CD4-positive, alpha-beta memory T cell (primary cell): ENCODE measurements around the gene ARID5A. TPM values are rescaled to one million over a fixed set of nuclear protein-coding genes. Genes with fewer than 3 reads are reported as not detected.

Source experiments
- CTCF ChIA-PET: fragments of 350-600 bp; sonication (Branson Sonifier 250); formaldehyde crosslinking; loops from one replicate; lab custom pipeline; 2021; ENCODE audit warnings: inconsistent platforms; ENCODE audit not compliant: partially characterized antibody; lab: Charles Lee
- POLR2A ChIA-PET: fragments of 350-600 bp; sonication (Branson Sonifier 250); formaldehyde crosslinking; loops from one replicate; lab custom pipeline; 2021; ENCODE audit not compliant: partially characterized antibody; lab: Charles Lee
- DNase-seq, 5 donors: peaks; one replicate each; pipeline versions ENCODE4 v3.0.0 to v3.0.0-alpha.2; 2020 to 2022; ENCODE audit warnings: mixed read lengths in 1 of 5
- H3K27ac ChIP-seq: one replicate; pipeline ENCODE4 v1.7.0; 2013; ENCODE audit warnings: low read depth, low read length
- H3K27me3 ChIP-seq: 2 replicates; pipeline ENCODE4 v1.7.0; 2013; ENCODE audit warnings: mild to moderate bottlenecking, low read length, moderate library complexity; ENCODE audit not compliant: insufficient read depth
- H3K36me3 ChIP-seq: 2 replicates; pipeline ENCODE4 v1.7.0; 2013; ENCODE audit warnings: mild to moderate bottlenecking, low read length, moderate library complexity; ENCODE audit not compliant: insufficient read depth
- H3K4me1 ChIP-seq: 2 replicates; pipeline ENCODE4 v1.7.0; 2013; ENCODE audit warnings: mild to moderate bottlenecking, low read length, moderate library complexity; ENCODE audit not compliant: insufficient read depth
- H3K4me3 ChIP-seq, 2 donors: one replicate each; pipeline ENCODE4 v1.7.0; 2013; ENCODE audit warnings: low read length in 2 of 2, mild to moderate bottlenecking in 1 of 2
- H3K9me3 ChIP-seq, 2 donors: one replicate each; pipeline ENCODE4 v1.7.0; 2013; ENCODE audit warnings: low read length in 2 of 2, control low read depth in 1 of 2; ENCODE audit not compliant: control insufficient read depth in 1 of 2
- H3K27ac Mint-ChIP-seq, 7 donors: one replicate each; pipeline ENCODE4 v1.8.0; 2020 to 2021; ENCODE audit warnings: mixed read lengths in 7 of 7, mild to moderate bottlenecking in 6 of 7, inconsistent platforms in 3 of 7, moderate library complexity in 3 of 7
- H3K27me3 Mint-ChIP-seq, 2 donors: one replicate each; pipeline ENCODE4 v1.8.0; 2020 to 2021; ENCODE audit warnings: mixed read lengths in 2 of 2
- H3K36me3 Mint-ChIP-seq, 2 donors: one replicate each; pipeline ENCODE4 v1.8.0; 2020 to 2021; ENCODE audit warnings: mixed read lengths in 2 of 2, inconsistent platforms in 1 of 2, mild to moderate bottlenecking in 1 of 2
- H3K4me1 Mint-ChIP-seq, 4 donors: one replicate each; pipeline ENCODE4 v1.8.0; 2020 to 2021; ENCODE audit warnings: mixed read lengths in 4 of 4, mild to moderate bottlenecking in 1 of 4
- H3K4me3 Mint-ChIP-seq, 8 donors: one replicate each; pipeline ENCODE4 v1.8.0; 2020 to 2021; ENCODE audit warnings: mixed read lengths in 8 of 8, mild to moderate bottlenecking in 7 of 8, moderate library complexity in 6 of 8, inconsistent platforms in 3 of 8
- H3K9me3 Mint-ChIP-seq, 8 donors: one replicate each; pipeline ENCODE4 v1.8.0; 2020 to 2021; ENCODE audit warnings: mixed read lengths in 8 of 8, mild to moderate bottlenecking in 5 of 8, inconsistent platforms in 3 of 8, moderate library complexity in 1 of 8
- intact Hi-C: fragments of 100-400 bp; cut with micrococcal nuclease; formaldehyde crosslinking; loops from one replicate; pipeline ENCODE4 v1.15.1; 2023
- polyA plus RNA-seq, 2 donors: library from polyadenylated mRNA; unstranded; fragments of 300-500 nt; fragmentation: Illumina TruSeq; gene quantifications; one replicate each; pipeline ENCODE4 v1.2.3, GENCODE V29; 2021
- total RNA-seq, 2 experiments: library from RNA; stranded (reverse); gene quantifications; one replicate each; pipeline ENCODE4 v1.2.3, GENCODE V29; 2021

The ARID5A gene
- total and polyA plus RNA-seq, 4 experiments from 2014 or later: 31.4 to 83.8 (median 74.8) TPM

GRCh38 chr2:96538487-96539214, 2.1 kb downstream of the ARID5A start:
- H3K9me3 ChIP-seq: no peaks in the 10 kb centered on the region
- intact Hi-C loops: loop anchor here (1.0 to 5.0 kb wide), 6 partner anchors 16 to 424 kb away; partner anchors contain the start of genes DUSP2 and KANSL3
- peaks cover 8% of the 10 kb centered on the region for H3K36me3 ChIP-seq
- H3K27me3 Mint-ChIP-seq: no peaks in the 10 kb centered on the region
- CTCF ChIA-PET: interaction anchor here (1.0 to 15.1 kb wide), 11 partner anchors 9 to 574 kb away, joined by 3 to 169 read pairs (median 6); partner anchors contain the start of genes ANKRD36 and CNNM4
- H3K27ac ChIP-seq: peak overlapping the region; percentile 94
- POLR2A ChIA-PET: interaction anchor here (0.9 to 17.7 kb wide), 34 partner anchors 13 to 574 kb away, joined by 3 to 320 read pairs (median 6); partner anchors contain the start of genes ANKRD36, ANKRD39, CNNM3 and CNNM4
- peak; percentile 92 to 96 (median 93) for DNase-seq
- peak overlapping the region; percentile 98 to 100 (median 99) for H3K27ac Mint-ChIP-seq
- H3K36me3 Mint-ChIP-seq: peaks cover 11 to 43% of the 10 kb centered on the region in 2 donors
- H3K4me3 ChIP-seq: peak overlapping the region; percentile 81 to 97
- peaks cover 0 to 1% (median 0%) of the 10 kb centered on the region in 8 donors for H3K9me3 Mint-ChIP-seq
- peak overlapping the region; percentile 91 to 98 (median 96) for H3K4me3 Mint-ChIP-seq
- H3K27me3 ChIP-seq: no peaks in the 10 kb centered on the region
- peaks cover 28 to 72% (median 49%) of the 10 kb centered on the region in 4 donors for H3K4me1 Mint-ChIP-seq
- peaks cover 60% of the 10 kb centered on the region for H3K4me1 ChIP-seq

DNA sequence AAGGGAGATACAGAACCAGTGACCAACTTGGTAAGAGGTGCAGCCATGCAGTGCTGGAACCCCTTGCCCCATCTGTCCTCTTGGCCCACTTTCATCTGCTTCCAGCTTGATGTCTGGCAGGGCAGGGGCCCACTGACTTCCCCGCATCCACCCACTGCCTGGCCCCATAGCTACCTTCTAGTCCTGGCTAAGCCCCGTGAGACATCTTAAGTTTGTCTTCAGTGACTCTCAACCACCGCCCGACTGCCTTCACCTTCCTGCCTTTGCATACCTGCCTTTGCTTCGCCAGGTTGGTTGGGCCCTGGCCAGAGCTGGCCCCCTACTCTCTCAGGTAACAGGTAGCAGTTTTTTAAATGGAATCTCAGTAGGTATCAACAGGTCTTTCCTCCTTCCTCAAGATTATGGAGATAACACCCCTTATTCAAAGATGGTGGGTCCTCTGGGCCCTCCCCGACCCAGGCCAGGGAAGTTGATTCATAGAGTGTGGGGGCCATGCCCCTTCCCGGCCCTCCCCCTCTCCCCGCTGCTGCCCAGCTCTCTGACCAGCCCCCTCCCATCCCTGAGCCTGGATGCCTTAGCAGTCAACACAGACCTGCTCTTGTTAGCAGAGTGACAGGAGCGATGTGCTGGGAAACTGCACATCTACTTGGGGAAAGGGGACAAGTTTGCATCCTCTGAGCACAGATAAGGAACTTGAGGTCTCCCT, 2.8 kb downstream of the ARID5A start:
- Mint-ChIP-seq H3K36me3 (peaks cover 15 to 51% of the 10 kb centered on the region in 2 donors), H3K27me3 (no peaks in the 10 kb centered on the region), H3K4me3 (peak overlapping the region; percentile 91 to 98 (median 96)), H3K9me3 (peaks cover 0 to 1% (median 0%) of the 10 kb centered on the region in 8 donors), H3K27ac (peak overlapping the region; percentile 98 to 100 (median 99)), H3K4me1 (peaks cover 35 to 73% (median 54%) of the 10 kb centered on the region in 4 donors)
- Histone ChIP-seq H3K4me3 (peak overlapping the region; percentile 65 to 81), H3K36me3 (peaks cover 8% of the 10 kb centered on the region), H3K27me3 (no peaks in the 10 kb centered on the region), H3K4me1 (peaks cover 68% of the 10 kb centered on the region), H3K27ac (peak overlapping the region; percentile 94), H3K9me3 (no peaks in the 10 kb centered on the region)
- POLR2A ChIA-PET: interaction anchor here (1.1 to 17.7 kb wide), 19 partner anchors 13 to 574 kb away, joined by 3 to 320 read pairs (median 11); partner anchors contain the start of genes ANKRD36, ANKRD39, DUSP2 and KANSL3
- intact Hi-C loops: loop anchor here (2.0 to 5.0 kb wide), 4 partner anchors 52 to 423 kb away; partner anchors contain the start of genes DUSP2 and KANSL3
- DNase-seq: peak in 1 of 5 donors; percentile 32
- CTCF ChIA-PET: interaction anchor here (1.2 to 15.1 kb wide), 5 partner anchors 9 to 221 kb away, joined by 3 to 169 read pairs (median 16); partner anchors contain the start of gene CNNM4

DNA sequence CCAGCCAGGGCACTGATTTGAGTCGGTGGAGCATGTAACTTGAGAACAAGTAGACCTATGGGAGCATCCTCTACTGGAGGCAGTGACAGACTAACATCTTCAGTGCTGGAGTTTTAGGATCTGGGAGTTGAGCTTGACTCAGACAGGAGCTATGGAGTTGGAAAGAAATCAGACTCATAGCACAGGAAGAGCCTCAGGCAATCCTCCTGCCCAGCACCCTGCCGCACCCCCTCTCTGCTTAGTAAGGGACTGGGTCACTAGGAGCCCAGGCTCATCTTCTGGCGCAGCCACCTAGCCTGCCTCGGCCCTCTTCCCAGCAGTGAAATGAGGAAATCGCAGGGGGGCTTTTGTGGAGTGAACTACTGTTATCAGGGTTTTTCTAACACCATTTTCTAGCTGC, 3.6 kb downstream of the ARID5A start:
- CTCF ChIA-PET: interaction anchor here (0.8 to 15.1 kb wide), 4 partner anchors 8 to 22 kb away, joined by 3 to 169 read pairs (median 32); no protein-coding TSS in a partner anchor
- Histone ChIP-seq H3K9me3 (no peaks in the 10 kb centered on the region), H3K36me3 (peaks cover 12% of the 10 kb centered on the region), H3K4me1 (peaks cover 75% of the 10 kb centered on the region), H3K27ac (peak overlapping the region; percentile 94), H3K4me3 (no peak overlapping the region), H3K27me3 (no peaks in the 10 kb centered on the region)
- intact Hi-C loops: no loop called here
- Mint-ChIP-seq H3K27ac (peak overlapping the region; percentile 98 to 100 (median 99)), H3K4me1 (peaks cover 40 to 81% (median 58%) of the 10 kb centered on the region in 4 donors), H3K27me3 (no peaks in the 10 kb centered on the region), H3K36me3 (peaks cover 20 to 56% of the 10 kb centered on the region in 2 donors), H3K4me3 (peak overlapping the region; percentile 23 to 98 (median 94)), H3K9me3 (peaks cover 0 to 1% (median 0%) of the 10 kb centered on the region in 8 donors)
- peak in 1 of 5 donors; percentile 38 for DNase-seq
- POLR2A ChIA-PET: interaction anchor here (0.8 to 17.7 kb wide), 4 partner anchors 12 to 197 kb away, joined by 3 to 320 read pairs (median 115); no protein-coding TSS in a partner anchor

DNA sequence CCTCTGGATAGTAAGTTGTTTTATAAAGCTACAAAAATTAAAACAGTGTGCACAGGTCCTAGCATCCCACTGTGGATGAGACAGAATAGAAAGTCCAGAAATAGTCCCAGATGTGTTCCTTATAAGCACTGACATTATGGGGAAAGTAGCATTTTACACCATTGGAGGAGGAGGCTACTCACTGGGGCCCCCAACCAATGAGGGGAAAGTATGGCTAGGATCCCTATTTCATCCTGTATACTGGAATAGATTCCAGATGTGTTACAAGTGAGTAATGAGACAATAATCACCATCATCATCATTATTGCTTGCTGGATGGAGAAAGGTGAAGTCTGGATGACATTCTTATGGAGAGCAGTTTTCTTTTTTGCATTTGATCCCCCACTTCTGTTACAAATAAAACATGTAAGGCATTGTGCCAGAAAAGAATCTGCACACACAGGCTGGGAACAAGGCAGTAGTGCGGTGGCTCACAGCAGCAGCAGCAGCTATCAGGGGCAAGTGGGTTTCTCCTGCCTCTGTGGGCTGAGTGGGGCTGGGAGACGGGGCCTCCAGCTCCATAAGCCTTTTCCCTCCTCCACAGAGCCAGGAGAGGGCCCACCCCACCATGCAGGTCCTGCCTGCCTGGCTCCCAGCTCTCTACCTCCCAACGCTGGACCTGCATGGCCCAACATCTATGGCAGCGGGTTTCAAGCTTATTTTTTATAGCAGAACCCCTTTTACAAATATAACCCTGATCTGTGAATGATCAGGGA, 5.0 kb downstream of the ARID5A start:
- H3K27me3 ChIP-seq: no peaks in the 10 kb centered on the region
- Mint-ChIP-seq H3K27ac (peak overlapping the region in 3 of 7 donors; percentile 18 to 48 (median 27)), H3K4me1 (peaks cover 49 to 85% (median 68%) of the 10 kb centered on the region in 4 donors), H3K4me3 (peak overlapping the region in 2 of 8 donors; percentile 4 to 35), H3K9me3 (peaks cover 0 to 1% (median 0%) of the 10 kb centered on the region in 8 donors), H3K27me3 (no peaks in the 10 kb centered on the region), H3K36me3 (peaks cover 25 to 65% of the 10 kb centered on the region in 2 donors)
- intact Hi-C loops: no loop called here
- H3K9me3 ChIP-seq: no peaks in the 10 kb centered on the region
- ChIA-PET CTCF (interaction anchor here (1.5 to 6.2 kb wide), 2 partner anchors 13 kb away, joined by 16 to 57 read pairs; no protein-coding TSS in a partner anchor), POLR2A (interaction anchor here (9.9 to 17.7 kb wide), 2 partner anchors 11 to 16 kb away, joined by 201 to 320 read pairs; no protein-coding TSS in a partner anchor)
- DNase-seq: no peak
- no peak overlapping the region for H3K27ac ChIP-seq
- peaks cover 77% of the 10 kb centered on the region for H3K4me1 ChIP-seq
- peaks cover 12% of the 10 kb centered on the region for H3K36me3 ChIP-seq
- H3K4me3 ChIP-seq: no peak overlapping the region

GRCh38 chr2:96542357-96542977, 5.9 kb downstream of the ARID5A start:
- POLR2A ChIA-PET: interaction anchor here (9.9 to 17.7 kb wide), 2 partner anchors 10 to 16 kb away, joined by 201 to 320 read pairs; no protein-coding TSS in a partner anchor
- DNase-seq: no peak
- no peaks in the 10 kb centered on the region for H3K27me3 Mint-ChIP-seq
- H3K4me1 Mint-ChIP-seq: peaks cover 54 to 89% (median 75%) of the 10 kb centered on the region in 4 donors
- no peaks in the 10 kb centered on the region for H3K27me3 ChIP-seq
- H3K4me3 Mint-ChIP-seq: peak overlapping the region in 1 of 8 donors; percentile 65
- H3K27ac Mint-ChIP-seq: peak overlapping the region in 5 of 7 donors; percentile 42 to 90 (median 61)
- no peak overlapping the region for H3K4me3 ChIP-seq
- H3K27ac ChIP-seq: no peak overlapping the region
- peaks cover 26 to 65% of the 10 kb centered on the region in 2 donors for H3K36me3 Mint-ChIP-seq
- no peaks in the 10 kb centered on the region for H3K9me3 ChIP-seq
- intact Hi-C loops: no loop called here
- H3K36me3 ChIP-seq: peaks cover 15% of the 10 kb centered on the region
- H3K4me1 ChIP-seq: peaks cover 86% of the 10 kb centered on the region
- CTCF ChIA-PET: interaction anchor here (1.5 to 6.2 kb wide), 2 partner anchors 12 to 14 kb away, joined by 16 to 57 read pairs; no protein-coding TSS in a partner anchor
- H3K9me3 Mint-ChIP-seq: peaks cover 0 to 1% (median 0%) of the 10 kb centered on the region in 8 donors
